Activated T-cell treated with anti-CD3 and anti-CD28 coated beads for 24 hours (primary cell): ENCODE measurements around the gene USP6.
"Not testable (repeated sequence)": the region's sequence is repeated elsewhere in the genome, so short reads cannot be mapped to it uniquely, and the experiment has no call there.

Source experiments
- DNase-seq: peaks from one replicate; pipeline ENCODE4 v3.0.0-alpha.2; 2020; ENCODE audit warnings: low read depth

USP6 gene

GRCh38 chr17:5191541-5192417 is 75.9 kb downstream of the USP6 start, which contains the start of gene ZNF594:
ZNF594 (minus strand) TSS chr17:5191868; CDS start chr17:5184256, 7,612 bp downstream.
- peak; percentile 96 for DNase-seq

- DNase-seq: no peak
Measured at GRCh38 chr17:5194346-5194745, 78.5 kb downstream of the USP6 start.

GRCh38 chr17:5198472-5198871 is 82.6 kb downstream of the USP6 start:
- DNase-seq: no peak

- no peak for DNase-seq
Measured at GRCh38 chr17:5200360-5200759, 84.5 kb downstream of the USP6 start.

- no peak for DNase-seq
Measured at GRCh38 chr17:5201011-5201410, 85.2 kb downstream of the USP6 start.

- no peak for DNase-seq
Measured at GRCh38 chr17:5203178-5203907, 87.5 kb downstream of the USP6 start.

GRCh38 chr17:5203908-5204294 is 88.1 kb downstream of the USP6 start:
- no peak for DNase-seq

- DNase-seq: no peak
Measured at GRCh38 chr17:5209396-5209795, 93.6 kb downstream of the USP6 start.

- DNase-seq: no peak
Measured at GRCh38 chr17:5210091-5210490, 94.3 kb downstream of the USP6 start.

- DNase-seq: no peak
Measured at GRCh38 chr17:5210614-5211252, 94.9 kb downstream of the USP6 start.

- no peak for DNase-seq
Measured at GRCh38 chr17:5211458-5211857, 95.6 kb downstream of the USP6 start.

- DNase-seq: not testable (repeated sequence)
Measured at GRCh38 chr17:5217562-5217961, 101.7 kb downstream of the USP6 start.

- DNase-seq: no peak
Measured at GRCh38 chr17:5219536-5219935, 103.7 kb downstream of the USP6 start.

- no peak for DNase-seq
Measured at GRCh38 chr17:5220074-5220473, 104.2 kb downstream of the USP6 start.

GRCh38 chr17:5221912-5222311 is 106.1 kb downstream of the USP6 start:
- DNase-seq: not testable (repeated sequence)
